Stimulated activated CD4-positive, alpha-beta T cell treated with anti-CD3 and anti-CD28 coated beads, Interleukin-12 subunit alpha, Interleukin-12 subunit beta, amount 100 ng/mL, for 48 hours (primary cell): ENCODE data around the gene KCTD11.

Experiments
- DNase-seq, 3 donors: peaks; one replicate each; pipeline ENCODE4 v3.0.0-alpha.2; 2020; ENCODE audit warnings: low read depth in 2 of 3, low spot score in 1 of 3

The KCTD11 gene

GRCh38 chr17:7403977-7404736 is 52.2 kb downstream of the KCTD11 start, which contains the start of gene TMEM256:
TMEM256 (minus strand) TSS chr17:7404097; CDS start chr17:7404084, 13 bp downstream.
- peak; percentile 93 to 95 (median 95) for DNase-seq
